Measurements from ENCODE around the gene HS3ST5.

DNA sequence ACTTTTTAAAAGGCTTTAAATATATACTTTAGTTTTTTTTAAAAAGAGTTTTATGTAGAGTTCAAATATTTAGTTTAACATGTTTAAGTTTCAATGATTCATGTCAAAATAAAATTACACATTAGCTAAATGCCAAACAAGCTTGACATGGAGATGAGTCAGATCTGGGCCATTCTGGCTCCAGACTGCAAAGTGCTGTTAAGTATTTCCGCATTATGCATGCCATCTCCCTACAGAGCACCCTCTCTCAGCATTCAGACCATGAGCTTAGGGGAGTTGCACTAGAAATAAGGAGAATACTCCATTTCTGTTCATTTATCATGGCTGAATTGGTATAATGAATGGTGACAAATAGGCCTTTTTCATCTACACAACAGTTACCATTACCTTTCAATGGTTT, 21.5 kb upstream of the HS3ST5 start:
- no peak for TF ChIP-seq FOXP2 (optimal IDR thresholded peaks at IDR 0.05; ENCODE audit: control extremely low read depth, extremely low read length, insufficient read depth)
- no peak for TF ChIP-seq EZH2 (IDR thresholded peaks at IDR 0.05)
